Astrocyte of the hippocampus (primary cell): ENCODE measurements around the gene DNMT3A.
"Not testable (repeated sequence)": the region's sequence is repeated elsewhere in the genome, so short reads cannot be mapped to it uniquely, and the experiment has no call there.

Experiments
- DNase-seq: peaks from one replicate; pipeline ENCODE4 v3.0.0; 2011; ENCODE audit warnings: low read depth, low spot score

Gene DNMT3A

GRCh38 chr2:25213229-25213628 lies 128.5 kb downstream of the DNMT3A start:
- no peak for DNase-seq

GRCh38 chr2:25210923-25211322 lies 130.8 kb downstream of the DNMT3A start:
- DNase-seq, result not testable (repeated sequence)

DNA sequence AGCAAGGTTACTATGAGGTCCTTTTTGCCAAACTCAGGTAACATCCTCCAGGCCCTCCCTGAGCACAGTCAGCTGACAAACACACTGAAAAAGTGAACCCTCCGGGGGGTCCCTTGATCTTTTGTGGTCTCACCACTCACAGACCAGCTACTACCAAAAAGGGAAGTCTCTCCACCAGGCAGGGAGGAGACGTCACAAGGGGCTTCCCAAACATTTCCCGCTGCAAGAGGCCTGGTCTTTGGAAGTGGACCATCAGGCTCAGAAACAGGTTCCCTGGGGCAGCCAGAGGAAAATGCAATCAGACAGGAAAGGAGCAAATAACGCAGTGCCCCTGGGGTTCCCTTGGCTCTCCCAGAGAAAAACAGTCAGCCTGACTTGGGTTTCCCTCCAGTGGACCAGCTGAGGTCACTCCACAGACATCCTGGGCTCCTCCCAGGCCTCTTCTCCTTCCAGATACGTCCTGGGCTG lies 134.6 kb downstream of the DNMT3A start:
- no peak for DNase-seq

DNA sequence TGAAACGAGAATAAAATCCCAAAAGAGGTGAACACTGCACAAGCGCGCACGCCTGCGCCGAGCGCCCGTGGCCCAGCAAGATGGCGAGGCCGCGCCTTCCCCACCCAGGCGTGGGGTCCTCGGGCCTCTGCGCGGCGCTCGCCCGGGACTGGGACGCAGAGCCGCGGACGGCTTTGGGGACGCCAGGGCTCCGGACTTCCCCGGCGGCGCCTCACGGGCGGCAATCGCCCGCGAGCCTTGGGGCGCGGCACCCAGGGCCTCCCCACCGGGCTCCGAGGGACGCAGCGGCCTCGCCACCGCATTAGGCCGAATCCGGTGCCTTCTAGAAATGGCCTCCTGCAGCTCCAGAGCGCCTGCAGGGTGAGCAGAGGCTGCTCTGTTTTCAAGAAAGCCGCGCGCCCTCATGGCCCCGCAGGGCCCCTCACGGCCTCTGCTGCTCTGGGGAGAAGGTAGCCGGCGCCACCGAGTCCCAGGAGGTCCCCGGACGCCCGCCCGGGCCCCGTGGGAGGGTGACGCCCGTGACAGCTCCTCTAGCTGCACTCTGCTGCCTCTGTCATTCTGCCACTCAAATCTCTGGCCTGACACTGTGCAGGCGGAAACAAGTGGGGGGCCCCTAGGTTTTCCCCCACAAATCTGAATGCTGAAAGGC lies 137.4 kb downstream of the DNMT3A start:
- peak; percentile 37 for DNase-seq

DNA sequence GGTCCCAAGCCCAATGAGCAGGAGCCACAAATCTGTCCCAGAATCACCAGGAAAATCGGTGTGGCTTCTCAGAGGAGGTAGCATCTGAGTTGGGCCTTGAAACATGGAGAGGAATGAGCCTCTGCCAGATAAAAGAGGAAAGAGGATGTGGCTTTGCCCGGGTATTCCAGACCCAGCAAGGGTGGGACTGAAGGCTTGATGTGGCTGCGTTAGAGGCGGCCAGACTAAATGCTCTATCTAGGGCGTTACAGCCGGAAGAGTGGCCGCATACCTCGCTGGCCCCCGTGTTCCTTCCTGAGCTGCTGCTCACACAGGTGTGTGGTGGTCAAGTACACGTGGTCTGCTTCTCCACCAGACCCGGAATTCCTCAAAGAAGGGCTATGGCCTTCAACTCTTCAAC lies 139.4 kb downstream of the DNMT3A start:
- DNase-seq, result no peak

- no peak for DNase-seq
Observed at GRCh38 chr2:25201794-25202193, 139.9 kb downstream of the DNMT3A start.

GRCh38 chr2:25201265-25201664 lies 140.5 kb downstream of the DNMT3A start:
- peak; percentile 16 for DNase-seq

GRCh38 chr2:25198576-25198975 lies 143.1 kb downstream of the DNMT3A start:
- no peak for DNase-seq

DNA sequence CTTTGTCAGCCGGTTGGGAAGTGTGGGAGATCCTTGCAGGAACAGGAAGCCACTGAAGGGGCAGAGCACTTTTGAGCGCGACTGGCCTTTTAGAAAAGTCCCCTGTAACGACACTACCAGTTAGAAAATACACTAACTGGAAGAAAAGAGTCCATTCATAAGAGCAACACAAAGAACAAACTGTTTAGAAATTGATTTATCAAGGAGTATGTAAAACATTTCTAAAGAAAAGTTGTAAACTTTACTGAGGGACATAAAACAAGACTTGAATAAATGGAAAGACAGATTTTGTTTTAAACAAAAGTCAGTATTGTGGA lies 143.6 kb downstream of the DNMT3A start:
- DNase-seq, result no peak

DNA sequence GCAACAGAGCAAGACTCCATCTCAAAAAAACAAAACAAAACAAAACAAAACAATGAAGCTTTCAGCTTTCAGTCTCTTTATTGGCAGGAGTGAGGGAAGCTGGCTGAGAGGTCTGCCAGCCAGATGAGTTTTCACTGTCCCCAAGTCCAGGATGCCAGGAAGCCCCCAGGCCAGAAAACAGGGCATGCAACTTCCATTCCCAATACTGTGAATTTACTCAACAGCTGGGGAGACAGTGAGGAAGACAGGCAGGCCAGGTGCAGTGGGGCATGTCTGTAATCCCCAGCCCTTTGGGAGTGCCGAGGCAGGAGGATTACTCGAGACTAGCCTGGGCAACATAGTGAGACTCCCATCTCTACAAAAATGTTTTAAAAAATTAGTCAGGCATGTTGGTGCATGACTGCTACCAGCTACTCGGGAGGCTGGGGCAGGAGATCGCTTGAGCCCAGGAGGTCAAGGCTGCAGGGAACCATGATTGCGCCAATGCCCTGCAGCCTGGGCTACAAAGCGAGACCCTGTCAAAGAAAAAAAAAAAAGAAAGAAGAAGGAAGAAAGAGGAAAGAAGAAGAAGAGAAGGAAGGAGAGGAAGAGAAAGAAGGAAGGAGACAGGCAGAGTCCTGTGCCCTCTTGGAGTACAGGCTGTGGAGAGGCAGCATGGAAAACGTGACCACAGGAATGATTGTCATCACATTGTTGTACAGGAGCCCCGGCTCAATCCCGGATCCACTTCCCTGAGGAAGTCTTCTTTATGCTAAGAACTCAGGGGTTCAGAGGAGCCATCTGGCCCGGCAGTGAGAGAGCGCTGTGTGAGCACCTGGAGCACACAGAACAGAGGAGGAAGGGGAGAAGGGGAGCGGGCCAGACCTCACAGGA lies 144.2 kb downstream of the DNMT3A start:
- DNase-seq, result peak; percentile 64

GRCh38 chr2:25194576-25195122 lies 147.1 kb downstream of the DNMT3A start:
- DNase-seq, result peak; percentile 10

- DNase-seq, result no peak
Observed at GRCh38 chr2:25190536-25190935, 151.2 kb downstream of the DNMT3A start.

DNA sequence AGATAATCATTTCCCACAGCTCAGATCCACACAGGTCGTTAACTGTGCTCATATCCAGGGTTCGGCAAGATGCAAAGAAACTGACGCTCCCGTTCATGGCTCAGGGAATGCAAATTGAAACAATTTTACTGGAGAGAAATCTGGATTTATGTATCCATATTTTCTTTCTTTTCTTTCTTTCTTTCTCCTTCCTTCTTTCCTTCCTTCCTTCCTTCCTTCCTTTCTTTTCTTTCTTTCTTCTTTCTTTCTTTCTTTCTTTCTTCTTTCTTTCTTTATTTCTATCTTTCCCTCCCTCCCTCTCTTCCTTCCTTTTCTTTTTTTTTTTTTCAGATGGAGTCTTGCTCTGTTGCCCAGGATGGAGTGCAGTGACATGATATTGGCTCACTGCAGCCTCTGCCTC lies 153.3 kb downstream of the DNMT3A start:
- no peak for DNase-seq

GRCh38 chr2:25187729-25188350 lies 153.9 kb downstream of the DNMT3A start:
- no peak for DNase-seq

- no peak for DNase-seq
Observed at GRCh38 chr2:25184254-25184653, 157.5 kb downstream of the DNMT3A start.

- no peak for DNase-seq
Observed at GRCh38 chr2:25178976-25179375, 162.7 kb downstream of the DNMT3A start.
